B cell (primary cell): ENCODE results near the gene PGM1. TPM values are rescaled to one million over a fixed set of nuclear protein-coding genes. Genes with fewer than 3 reads are reported as not detected.

Source experiments
- ATAC-seq: fragments of 200-7000 bp; cut with Tn5 transposase; one replicate; pipeline ENCODE4 v1.10.0; 2021; ENCODE audit warnings: low read depth, mild to moderate bottlenecking, moderate number of reproducible peaks, moderate library complexity
- CTCF ChIA-PET: fragments of 350-600 bp; sonication (Branson Sonifier 250); formaldehyde crosslinking; loops from one replicate; lab custom pipeline; 2021; ENCODE audit warnings: antibody characterized with exemption, inconsistent platforms; lab: Charles Lee
- POLR2A ChIA-PET: fragments of 350-600 bp; sonication (Branson Sonifier 250); formaldehyde crosslinking; loops from one replicate; lab custom pipeline; 2021; ENCODE audit warnings: antibody characterized with exemption; lab: Charles Lee
- DNase-seq: peaks from one replicate; pipeline ENCODE4 v3.0.0; 2013
- H2AFZ ChIP-seq: 2 replicates; pipeline ENCODE4 v1.6.1; 2012; ENCODE audit warnings: mild to moderate bottlenecking, low read depth, low read length; ENCODE audit not compliant: insufficient read depth, poor library complexity, severe bottlenecking
- H3K27ac ChIP-seq, 2 donors: 1 replicate in 1 of 2; 2 replicates in 1 of 2; pipeline ENCODE4 v1.5.1; 2012 to 2013; ENCODE audit warnings: low read length in 2 of 2, mild to moderate bottlenecking in 2 of 2, moderate library complexity in 1 of 2
- H3K27me3 ChIP-seq, 4 experiments: fragments of 200-600 bp in 1 of 4; sonication (generic) in 1 of 4; replicated peaks in 1 of 4; 1 replicate in 2 of 4; 2 replicates in 2 of 4; pipeline versions ENCODE4 v1.6.1 to v1.7.0; 2013 to 2016; ENCODE audit warnings: low read length in 3 of 4, mild to moderate bottlenecking in 2 of 4, mixed read lengths in 1 of 4, moderate library complexity in 1 of 4; ENCODE audit not compliant: insufficient read depth in 4 of 4, control insufficient read depth in 3 of 4; ENCODE audit errors: control extremely low read depth in 1 of 4
- H3K36me3 ChIP-seq, 2 experiments: replicated peaks in 1 of 2; 1 replicate in 1 of 2; 2 replicates in 1 of 2; pipeline versions ENCODE4 v1.6.1 to v1.7.1; 2013; ENCODE audit warnings: low read length in 1 of 2; ENCODE audit not compliant: insufficient read depth in 2 of 2, control insufficient read depth in 1 of 2; ENCODE audit errors: control extremely low read depth in 1 of 2, extremely low read depth in 1 of 2
- H3K4me1 ChIP-seq, 2 donors: fragments of 200-600 bp in 1 of 2; sonication (generic) in 1 of 2; 1 replicate in 1 of 2; 2 replicates in 1 of 2; pipeline versions ENCODE4 v1.5.1 to v1.6.1; 2013 to 2017; ENCODE audit warnings: low read length in 2 of 2; ENCODE audit not compliant: control insufficient read depth in 2 of 2, insufficient read depth in 2 of 2
- H3K4me2 ChIP-seq: replicated peaks from 2 replicates; pipeline ENCODE3; 2012; ENCODE audit warnings: mild to moderate bottlenecking, low read depth, low read length; ENCODE audit not compliant: poor library complexity, severe bottlenecking
- H3K4me3 ChIP-seq, 5 experiments: fragments of 200-600 bp in 1 of 5; sonication (generic) in 1 of 5; 1 replicate in 3 of 5; 2 replicates in 2 of 5; pipeline versions ENCODE4 v1.5.1 to v1.7.0; 2011 to 2016; ENCODE audit warnings: low read length in 4 of 5, mild to moderate bottlenecking in 4 of 5, low read depth in 2 of 5, control low read depth in 1 of 5, moderate library complexity in 1 of 5; ENCODE audit not compliant: insufficient read depth in 1 of 5; ENCODE audit errors: control extremely low read depth in 1 of 5, extremely low read depth in 1 of 5
- H3K79me2 ChIP-seq: fragments of 200-600 bp; sonication (generic); one replicate; pipeline ENCODE4 v1.6.0; 2016; ENCODE audit warnings: low read length; ENCODE audit not compliant: control insufficient read depth, insufficient read depth
- H3K9ac ChIP-seq: fragments of 200-600 bp; sonication (generic); 2 replicates; pipeline ENCODE4 v1.6.1; 2017; ENCODE audit warnings: mild to moderate bottlenecking, low read length, moderate library complexity
- H3K9me3 ChIP-seq, 3 donors: one replicate each; pipeline versions ENCODE4 v1.6.1 to v1.7.1; 2013; ENCODE audit warnings: low read length in 2 of 3; ENCODE audit not compliant: control insufficient read depth in 2 of 3, insufficient read depth in 1 of 3; ENCODE audit errors: control extremely low read depth in 1 of 3
- H4K20me1 ChIP-seq: 2 replicates; pipeline ENCODE4 v1.6.0; 2012; ENCODE audit warnings: mild to moderate bottlenecking, low read length; ENCODE audit not compliant: insufficient read depth, control insufficient read depth, poor library complexity, severe bottlenecking
- H3K27ac Mint-ChIP-seq: one replicate; pipeline ENCODE4 v1.8.0; 2021; ENCODE audit warnings: mixed read lengths
- H3K27me3 Mint-ChIP-seq: one replicate; pipeline ENCODE4 v1.8.0; 2021; ENCODE audit warnings: mixed read lengths
- H3K4me1 Mint-ChIP-seq: one replicate; pipeline ENCODE4 v1.8.0; 2021; ENCODE audit warnings: mixed read lengths
- H3K4me3 Mint-ChIP-seq: one replicate; pipeline ENCODE4 v1.8.0; 2021; ENCODE audit warnings: mixed read lengths
- H3K9me3 Mint-ChIP-seq: one replicate; pipeline ENCODE4 v1.8.0; 2022; ENCODE audit warnings: mixed read lengths; ENCODE audit not compliant: insufficient read depth
- EZH2 ChIP-seq: IDR thresholded peaks from 2 replicates; pipeline ENCODE4 v1.6.1; 2012; ENCODE audit warnings: borderline replicate concordance, low read depth, mild to moderate bottlenecking, moderate library complexity, low read length; ENCODE audit not compliant: insufficient read depth, poor library complexity, severe bottlenecking
- WGBS: methylation state at CpG from one replicate; pipeline ENCODE4 v1.1.5; 2013; ENCODE audit warnings: missing lambda C conversion rate; ENCODE audit not compliant: insufficient coverage; 5-methylcytosine and 5-hydroxymethylcytosine counted together
- intact Hi-C: fragments of 100-400 bp; cut with micrococcal nuclease; formaldehyde crosslinking; loops from one replicate; pipeline ENCODE4 v1.10.0; 2022
- polyA plus RNA-seq: library from polyadenylated mRNA; depleted of rRNA; stranded (reverse); fragments of >200 nt; gene quantifications from 2 replicates; pipeline ENCODE4 v1.2.3, GENCODE V29; 2012
- total RNA-seq, 2 donors: library from RNA; stranded (reverse); fragments of 120-200 nt in 1 of 2; gene quantifications; 1 replicate in 1 of 2; 2 replicates in 1 of 2; pipeline versions ENCODE4 v1.2.3 to v1.2.4, GENCODE V29; 2013 to 2022
- TF ChIP-seq, protein P1 (sequence below): fragments of 200-600 bp; IDR thresholded peaks from one replicate; pipeline ENCODE4 v1.8.0; 2022; ENCODE audit warnings: antibody characterized with exemption, mild to moderate bottlenecking

Gene PGM1
- total and polyA plus RNA-seq, 2 donors (not counting 1 experiment from before 2014, with no cell fraction given), result 4.2 to 13.2 TPM

DNA sequence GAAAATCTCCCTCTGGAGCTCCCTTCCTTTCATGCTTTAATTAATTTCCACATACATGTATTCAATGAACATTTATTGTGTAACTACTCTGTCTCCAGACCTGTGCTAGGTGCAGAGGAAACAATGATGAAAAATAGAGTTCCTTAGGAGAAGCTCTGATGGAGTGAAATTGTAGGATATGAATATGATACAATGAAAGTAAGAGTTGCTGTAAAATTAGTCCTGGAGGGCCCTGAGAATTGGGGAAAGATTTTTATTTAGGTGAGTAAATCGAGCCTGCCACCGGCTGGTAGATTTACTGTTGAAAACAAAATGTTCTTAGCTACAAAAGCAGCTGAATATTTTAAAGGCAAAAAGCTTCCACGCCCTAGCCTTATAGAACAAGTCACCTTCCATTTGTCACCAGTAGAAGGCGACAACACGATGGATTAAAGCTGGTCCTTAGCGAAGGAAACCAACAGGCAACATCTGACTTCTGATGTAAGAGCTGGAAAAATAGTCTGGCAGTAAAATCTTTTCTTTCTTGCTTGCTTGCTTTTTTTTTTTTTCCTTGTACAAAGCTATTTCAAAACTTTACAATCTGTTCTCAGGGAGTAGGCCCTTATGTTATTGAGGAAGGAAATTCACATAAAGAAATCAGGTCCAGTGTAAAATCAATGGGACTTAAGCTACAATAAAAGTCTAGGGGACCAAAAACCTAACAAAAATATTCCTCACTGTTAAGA, 98.7 kb downstream of the PGM1 start:
- H3K4me1 Mint-ChIP-seq, result no peaks in the 10 kb centered on the region
- H3K4me3 Mint-ChIP-seq, result no peak overlapping the region
- Histone ChIP-seq H3K4me1 (no peaks in the 10 kb centered on the region), H3K79me2 (no peaks in the 10 kb centered on the region), H3K4me2 (no peak overlapping the region), H3K4me3 (no peak overlapping the region), H3K27me3 (peaks cover 0 to 3% (median 0%) of the 10 kb centered on the region in 4 experiments), H3K9me3 (no peaks in the 10 kb centered on the region), H4K20me1 (no peaks in the 10 kb centered on the region), H3K36me3 (no peaks in the 10 kb centered on the region), H3K9ac (no peak overlapping the region), H2AFZ (no peak overlapping the region), H3K27ac (no peak overlapping the region)
- H3K27ac Mint-ChIP-seq, result no peak overlapping the region
- intact Hi-C loops, result loop anchor here (1.0 to 5.0 kb wide), 3 partner anchors 75 to 445 kb away; no protein-coding TSS in a partner anchor
- 13% methylated on average over 3 of the region's 6 CpGs for WGBS
- peak; percentile 64 for DNase-seq
- ATAC-seq, result peak; percentile 61
- TF ChIP-seq, protein P1, sequence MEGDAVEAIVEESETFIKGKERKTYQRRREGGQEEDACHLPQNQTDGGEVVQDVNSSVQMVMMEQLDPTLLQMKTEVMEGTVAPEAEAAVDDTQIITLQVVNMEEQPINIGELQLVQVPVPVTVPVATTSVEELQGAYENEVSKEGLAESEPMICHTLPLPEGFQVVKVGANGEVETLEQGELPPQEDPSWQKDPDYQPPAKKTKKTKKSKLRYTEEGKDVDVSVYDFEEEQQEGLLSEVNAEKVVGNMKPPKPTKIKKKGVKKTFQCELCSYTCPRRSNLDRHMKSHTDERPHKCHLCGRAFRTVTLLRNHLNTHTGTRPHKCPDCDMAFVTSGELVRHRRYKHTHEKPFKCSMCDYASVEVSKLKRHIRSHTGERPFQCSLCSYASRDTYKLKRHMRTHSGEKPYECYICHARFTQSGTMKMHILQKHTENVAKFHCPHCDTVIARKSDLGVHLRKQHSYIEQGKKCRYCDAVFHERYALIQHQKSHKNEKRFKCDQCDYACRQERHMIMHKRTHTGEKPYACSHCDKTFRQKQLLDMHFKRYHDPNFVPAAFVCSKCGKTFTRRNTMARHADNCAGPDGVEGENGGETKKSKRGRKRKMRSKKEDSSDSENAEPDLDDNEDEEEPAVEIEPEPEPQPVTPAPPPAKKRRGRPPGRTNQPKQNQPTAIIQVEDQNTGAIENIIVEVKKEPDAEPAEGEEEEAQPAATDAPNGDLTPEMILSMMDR, result peak; percentile 83
- no peak for TF ChIP-seq EZH2
- H3K9me3 Mint-ChIP-seq, result no peaks in the 10 kb centered on the region
- H3K27me3 Mint-ChIP-seq, result peaks cover 1% of the 10 kb centered on the region
- ChIA-PET CTCF (interaction anchor here (0.7 to 6.6 kb wide), 58 partner anchors 8 to 563 kb away, joined by 3 to 153 read pairs (median 5); partner anchors contain the start of gene ROR1), POLR2A (interaction anchor here (0.6 to 1.4 kb wide), 2 partner anchors 217 to 223 kb away, joined by 3 to 4 read pairs; no protein-coding TSS in a partner anchor)
